ENCODE data around the gene HSPBP1. TPM values are rescaled to one million over a fixed set of nuclear protein-coding genes. Genes with fewer than 3 reads are reported as not detected.

HSPBP1 gene
- total and polyA plus RNA-seq, 2 of the 4 experiments (the other 2 are of a cell fraction) = 21.0 to 43.2 TPM

DNA sequence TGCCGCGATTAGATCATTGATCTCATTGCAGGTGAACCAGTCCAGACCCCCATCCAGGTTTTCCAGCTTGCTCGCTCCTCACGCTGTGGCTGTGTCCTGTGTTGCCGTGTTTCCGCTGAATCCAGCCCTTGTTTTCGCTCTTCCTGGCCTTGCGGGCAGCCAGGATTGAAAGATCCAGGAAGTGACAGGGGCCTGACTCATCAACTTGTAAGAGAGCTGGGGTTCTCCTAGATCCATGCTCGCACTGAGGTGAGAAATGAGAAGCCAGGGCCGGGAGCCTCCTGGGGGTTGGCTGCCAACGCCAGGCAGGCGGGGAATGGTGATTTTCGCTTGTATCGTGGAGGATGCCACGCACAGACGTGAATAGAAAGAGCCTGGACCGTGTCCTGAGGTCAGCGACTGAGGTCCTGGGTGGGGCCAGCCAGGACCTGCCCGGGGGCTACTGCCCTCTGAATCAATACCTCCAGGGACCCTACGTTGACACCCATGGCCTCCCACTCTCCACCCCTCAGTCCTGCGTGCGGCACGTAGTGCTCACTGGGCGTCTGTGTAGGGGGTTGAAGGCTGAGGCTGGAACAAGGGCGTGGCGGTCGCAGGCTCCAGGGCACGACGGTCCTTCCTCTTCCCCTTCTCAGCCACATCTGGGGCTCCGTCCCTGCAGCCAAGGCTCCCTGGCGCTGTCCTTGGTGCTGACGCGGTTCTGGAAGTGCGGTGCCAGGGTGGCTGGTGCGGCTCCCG lies 63.3 kb downstream of the HSPBP1 start:
- ChIA-PET POLR2A (ENCODE audit: unreplicated experiment) (interaction anchor here (1.5 kb wide), 1 partner anchor 43 kb away, joined by 9 read pairs; the partner anchor contains the start of gene PPP6R1), CTCF (no interaction called here)
- H2BK120ac ChIP-seq (ENCODE audit: low read depth, low read length) = peak overlapping the region; percentile 42
- H3K27ac ChIP-seq (ENCODE audit: insufficient read depth, low read length) = peak overlapping the region; percentile 55
- dilution Hi-C loops (cut with HindIII; ENCODE audit: low sequenced_read_pairs, unreplicated experiment) (no loop called here), intact Hi-C loops (cut with micrococcal nuclease) (loop anchor here (1.0 to 5.0 kb wide), 3 partner anchors 37 to 221 kb away; partner anchors contain the start of gene PPP6R1), in situ Hi-C loops (cut with MboI; ENCODE audit: low sequenced_read_pairs) (no loop called here)
- peak overlapping the region; percentile 80 for H3K4me2 ChIP-seq (ENCODE audit: low read depth, low read length)
- no peaks in the 10 kb centered on the region for H3K36me3 ChIP-seq (ENCODE audit: control insufficient read depth, insufficient read depth, low read length)
- H3K18ac ChIP-seq (ENCODE audit: low read depth, low read length) = no peak overlapping the region
- H3K9me1 ChIP-seq (ENCODE audit: insufficient read depth, low read length) = peaks cover 8% of the 10 kb centered on the region; the same call in 1 of the 2 replicates
- H3K79me1 ChIP-seq (ENCODE audit: low read depth in 1 of 2, low read length in 2 of 2) = no peaks in the 10 kb centered on the region
- no TSS peak for BruUV-seq (replicated peaks)
- ATAC-seq (ENCODE audit: low read depth) (peak; percentile 95), DNase-seq (peak; percentile 100)
- peaks cover 4% of the 10 kb centered on the region for H3K4me1 ChIP-seq (ENCODE audit: control insufficient read depth, insufficient read depth, low read length)
- H2BK5ac ChIP-seq (ENCODE audit: low read depth, low read length, poor library complexity, severe bottlenecking) = peak overlapping the region; percentile 75
- 10% methylated on average over 13 of the region's 36 CpGs; no CpG with 5 or more reads in 1 of the 2 experiments for WGBS, 2 experiments (ENCODE audit: extremely low coverage in 2 of 2, insufficient read length in 1 of 2)
- peak overlapping the region; percentile 57; the same call in 1 of the 3 replicates for H2BK15ac ChIP-seq (ENCODE audit: low read depth, low read length)
- no peak overlapping the region for H4K5ac ChIP-seq (ENCODE audit: low read depth, low read length)
- H2AFZ ChIP-seq (replicated peaks; ENCODE audit: low read length, poor library complexity) = peak overlapping the region; percentile 85
- no peak overlapping the region; the same call in 1 of the 2 replicates for H3K14ac ChIP-seq (replicated peaks; ENCODE audit: low read depth, low read length)
- no peak overlapping the region; the same call in 1 of the 2 replicates for H3K23ac ChIP-seq (ENCODE audit: low read depth, low read length)
- peaks cover 5% of the 10 kb centered on the region for H3K9me3 ChIP-seq (ENCODE audit: control insufficient read depth, insufficient read depth, low read length)
- H4K20me1 ChIP-seq (ENCODE audit: insufficient read depth, low read length) = peaks cover 7% of the 10 kb centered on the region
- H4K91ac ChIP-seq (ENCODE audit: insufficient read depth, low read depth, low read length) = peak overlapping the region; percentile 53
- H3K4me3 ChIP-seq (ENCODE audit: insufficient read depth, low read depth, low read length) = peak overlapping the region; percentile 25
- H3K27me3 ChIP-seq (ENCODE audit: control insufficient read depth, insufficient read depth, low read length) = no peaks in the 10 kb centered on the region
- peak overlapping the region; percentile 66 for H2AK9ac ChIP-seq (replicated peaks; ENCODE audit: low read depth, low read length, poor library complexity)
- H3K4ac ChIP-seq (ENCODE audit: low read depth, low read length) = peak overlapping the region; percentile 66; the same call in 1 of the 2 replicates
- H2AK5ac ChIP-seq (ENCODE audit: low read depth, low read length) = peak overlapping the region; percentile 79
- peak overlapping the region; percentile 4; the same call in 1 of the 2 replicates for H3K9ac ChIP-seq (ENCODE audit: low read depth, low read length)
- 0 out of 2 replicates have a peak overlapping the region, but pooled peaks have one; percentile 63 for H2BK20ac ChIP-seq (ENCODE audit: low read depth, low read length)
- H3K56ac ChIP-seq (ENCODE audit: extremely low read depth, insufficient read depth, low read length) = peak overlapping the region; percentile 12
- peak overlapping the region in 1 of 2 experiments; percentile 26; a peak in 1 of 4 replicates for H4K8ac ChIP-seq (ENCODE audit: low read depth in 2 of 2, low read length in 2 of 2)
- TF ChIP-seq CHD1 (IDR thresholded peaks at IDR 0.05; ENCODE audit: low read depth, low read length) (no peak; the same call in 1 of the 2 replicates), RAD21 (IDR thresholded peaks at IDR 0.05; ENCODE audit: low read length) (peak; percentile 20; the same call in 1 of the 2 replicates), BHLHE40 (IDR thresholded peaks at IDR 0.05; ENCODE audit: low read depth, low read length) (peak; percentile 66), MXI1 (IDR thresholded peaks at IDR 0.05; ENCODE audit: borderline replicate concordance, low read depth, low read length) (peak; percentile 80), MAFK (IDR thresholded peaks at IDR 0.05; ENCODE audit: low read depth, low read length) (0 out of 2 replicates have a peak, but pooled peaks have one; percentile 39), RCOR1 (IDR thresholded peaks at IDR 0.05; ENCODE audit: insufficient replicate concordance, low read length) (peak; percentile 72), SMC3 (IDR thresholded peaks at IDR 0.05; ENCODE audit: low read depth, low read length) (peak; percentile 32; the same call in 1 of the 2 replicates), RFX5 (IDR thresholded peaks at IDR 0.05; ENCODE audit: low read depth, low read length) (peak; percentile 28; the same call in 1 of the 2 replicates), MAZ (IDR thresholded peaks at IDR 0.05; ENCODE audit: borderline replicate concordance, low read depth, low read length) (peak; percentile 86), POLR2A (IDR thresholded peaks at IDR 0.05; ENCODE audit: low read depth, low read length) (peak; percentile 38; the same call in 1 of the 2 replicates), FOS (IDR thresholded peaks at IDR 0.05; ENCODE audit: low read depth, low read length) (peak; percentile 95), NFE2L2 (IDR thresholded peaks at IDR 0.05; ENCODE audit: low read depth, low read length) (peak; percentile 41; the same call in 1 of the 2 replicates)
- TF ChIP-seq, protein P1, sequence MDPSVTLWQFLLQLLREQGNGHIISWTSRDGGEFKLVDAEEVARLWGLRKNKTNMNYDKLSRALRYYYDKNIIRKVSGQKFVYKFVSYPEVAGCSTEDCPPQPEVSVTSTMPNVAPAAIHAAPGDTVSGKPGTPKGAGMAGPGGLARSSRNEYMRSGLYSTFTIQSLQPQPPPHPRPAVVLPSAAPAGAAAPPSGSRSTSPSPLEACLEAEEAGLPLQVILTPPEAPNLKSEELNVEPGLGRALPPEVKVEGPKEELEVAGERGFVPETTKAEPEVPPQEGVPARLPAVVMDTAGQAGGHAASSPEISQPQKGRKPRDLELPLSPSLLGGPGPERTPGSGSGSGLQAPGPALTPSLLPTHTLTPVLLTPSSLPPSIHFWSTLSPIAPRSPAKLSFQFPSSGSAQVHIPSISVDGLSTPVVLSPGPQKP (IDR thresholded peaks at IDR 0.05; ENCODE audit: borderline replicate concordance, low read depth, low read length) = peak; percentile 34; the same call in 1 of the 2 replicates
- TF ChIP-seq, protein P2, sequence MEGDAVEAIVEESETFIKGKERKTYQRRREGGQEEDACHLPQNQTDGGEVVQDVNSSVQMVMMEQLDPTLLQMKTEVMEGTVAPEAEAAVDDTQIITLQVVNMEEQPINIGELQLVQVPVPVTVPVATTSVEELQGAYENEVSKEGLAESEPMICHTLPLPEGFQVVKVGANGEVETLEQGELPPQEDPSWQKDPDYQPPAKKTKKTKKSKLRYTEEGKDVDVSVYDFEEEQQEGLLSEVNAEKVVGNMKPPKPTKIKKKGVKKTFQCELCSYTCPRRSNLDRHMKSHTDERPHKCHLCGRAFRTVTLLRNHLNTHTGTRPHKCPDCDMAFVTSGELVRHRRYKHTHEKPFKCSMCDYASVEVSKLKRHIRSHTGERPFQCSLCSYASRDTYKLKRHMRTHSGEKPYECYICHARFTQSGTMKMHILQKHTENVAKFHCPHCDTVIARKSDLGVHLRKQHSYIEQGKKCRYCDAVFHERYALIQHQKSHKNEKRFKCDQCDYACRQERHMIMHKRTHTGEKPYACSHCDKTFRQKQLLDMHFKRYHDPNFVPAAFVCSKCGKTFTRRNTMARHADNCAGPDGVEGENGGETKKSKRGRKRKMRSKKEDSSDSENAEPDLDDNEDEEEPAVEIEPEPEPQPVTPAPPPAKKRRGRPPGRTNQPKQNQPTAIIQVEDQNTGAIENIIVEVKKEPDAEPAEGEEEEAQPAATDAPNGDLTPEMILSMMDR (conservative IDR thresholded peaks at IDR 0.05; ENCODE audit: low read depth, low read length) = 0 out of 2 replicates have a peak, but pooled peaks have one; percentile 1
